Measurements from ENCODE around the gene MX1.

MX1 gene

DNA sequence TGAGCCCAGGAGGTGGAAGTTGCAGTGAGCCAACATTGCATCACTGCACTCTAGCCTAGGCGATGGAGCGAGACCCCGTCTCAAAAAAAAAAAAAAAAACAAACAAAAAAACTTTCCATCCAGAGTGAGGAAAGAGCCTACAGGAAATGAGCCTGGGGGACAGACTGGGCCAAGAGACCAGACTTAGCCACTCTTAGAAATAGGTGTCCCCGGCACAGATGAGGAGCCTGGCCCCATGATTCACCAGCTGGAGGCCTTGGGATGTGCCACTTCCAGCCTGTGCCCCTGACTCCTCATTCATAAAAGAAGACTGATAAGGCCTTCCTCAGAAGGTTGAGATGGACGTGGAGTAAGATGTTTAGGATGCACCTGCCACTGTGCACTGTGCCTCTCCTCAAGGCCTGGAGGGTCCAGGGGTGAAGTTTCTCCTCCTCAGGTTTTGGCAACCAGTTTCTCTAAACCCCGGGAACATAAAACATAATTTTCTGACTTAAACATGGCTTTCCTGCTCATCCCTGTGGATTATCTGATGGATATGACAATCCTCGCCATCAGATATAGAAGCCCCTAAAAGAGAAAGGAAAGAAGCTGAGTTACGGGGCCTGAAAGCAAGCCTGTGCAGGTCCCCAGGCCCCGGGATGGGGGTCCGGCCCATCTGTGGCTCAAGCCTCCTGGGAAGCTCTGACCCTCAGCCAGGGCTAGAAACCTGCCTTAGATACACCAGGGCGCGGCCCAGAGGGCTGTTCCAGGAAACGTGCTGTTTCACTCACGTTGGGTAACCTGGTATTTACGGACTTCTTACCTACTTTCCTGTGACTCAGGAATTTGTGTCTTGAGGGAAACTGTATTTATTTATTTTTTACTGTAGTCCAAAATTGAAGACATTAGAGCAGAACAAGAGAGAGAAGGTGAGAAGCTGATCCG is 26.0 kb downstream of the MX1 start:
- TF ChIP-seq, protein P1, sequence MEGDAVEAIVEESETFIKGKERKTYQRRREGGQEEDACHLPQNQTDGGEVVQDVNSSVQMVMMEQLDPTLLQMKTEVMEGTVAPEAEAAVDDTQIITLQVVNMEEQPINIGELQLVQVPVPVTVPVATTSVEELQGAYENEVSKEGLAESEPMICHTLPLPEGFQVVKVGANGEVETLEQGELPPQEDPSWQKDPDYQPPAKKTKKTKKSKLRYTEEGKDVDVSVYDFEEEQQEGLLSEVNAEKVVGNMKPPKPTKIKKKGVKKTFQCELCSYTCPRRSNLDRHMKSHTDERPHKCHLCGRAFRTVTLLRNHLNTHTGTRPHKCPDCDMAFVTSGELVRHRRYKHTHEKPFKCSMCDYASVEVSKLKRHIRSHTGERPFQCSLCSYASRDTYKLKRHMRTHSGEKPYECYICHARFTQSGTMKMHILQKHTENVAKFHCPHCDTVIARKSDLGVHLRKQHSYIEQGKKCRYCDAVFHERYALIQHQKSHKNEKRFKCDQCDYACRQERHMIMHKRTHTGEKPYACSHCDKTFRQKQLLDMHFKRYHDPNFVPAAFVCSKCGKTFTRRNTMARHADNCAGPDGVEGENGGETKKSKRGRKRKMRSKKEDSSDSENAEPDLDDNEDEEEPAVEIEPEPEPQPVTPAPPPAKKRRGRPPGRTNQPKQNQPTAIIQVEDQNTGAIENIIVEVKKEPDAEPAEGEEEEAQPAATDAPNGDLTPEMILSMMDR (conservative IDR thresholded peaks at IDR 0.05; ENCODE audit: low read length): no peak
- no peak for TF ChIP-seq EZH2phosphoT487 (IDR thresholded peaks at IDR 0.05; ENCODE audit: borderline replicate concordance)
- H3K79me2 ChIP-seq (ENCODE audit: insufficient read depth, low read length): no peaks in the 10 kb centered on the region
- H3K4me2 ChIP-seq (ENCODE audit: low read depth, low read length, poor library complexity, severe bottlenecking): no peak overlapping the region
- no peaks in the 10 kb centered on the region for H3K9me3 ChIP-seq (ENCODE audit: insufficient read depth, low read depth, low read length)
- H3K9me2 ChIP-seq (replicated peaks; ENCODE audit: low read depth, low read length): no peaks in the 10 kb centered on the region
- no peaks in the 10 kb centered on the region for H3K36me3 ChIP-seq (ENCODE audit: insufficient read depth, low read length)
- no peak overlapping the region for H2AFZ ChIP-seq (ENCODE audit: low read length)
- H3K4me1 ChIP-seq (ENCODE audit: insufficient read depth, low read length, poor library complexity, severe bottlenecking): no peaks in the 10 kb centered on the region
- H3K27me3 ChIP-seq (ENCODE audit: insufficient read depth, low read length, poor library complexity, severe bottlenecking): no peaks in the 10 kb centered on the region
- no peaks in the 10 kb centered on the region for H3F3A ChIP-seq (ENCODE audit: low read depth)
- no peak overlapping the region for H3K9ac ChIP-seq (ENCODE audit: low read depth, low read length, poor library complexity, severe bottlenecking)
- no peak overlapping the region for H3K4me3 ChIP-seq (ENCODE audit: low read length, poor library complexity, severe bottlenecking)
- H4K20me1 ChIP-seq (ENCODE audit: insufficient read depth, low read length, poor library complexity, severe bottlenecking): no peaks in the 10 kb centered on the region

GRCh38 chr21:41453198-41453597 is 27.2 kb downstream of the MX1 start:
- H3K36me3 ChIP-seq (ENCODE audit: insufficient read depth, low read length): no peaks in the 10 kb centered on the region
- no peaks in the 10 kb centered on the region for H3K9me2 ChIP-seq (replicated peaks; ENCODE audit: low read depth, low read length)
- TF ChIP-seq, protein P1 (conservative IDR thresholded peaks at IDR 0.05; ENCODE audit: low read length): no peak
- TF ChIP-seq EZH2phosphoT487 (IDR thresholded peaks at IDR 0.05; ENCODE audit: borderline replicate concordance): no peak
- H3K27me3 ChIP-seq (ENCODE audit: insufficient read depth, low read length, poor library complexity, severe bottlenecking): no peaks in the 10 kb centered on the region
- no peaks in the 10 kb centered on the region for H3F3A ChIP-seq (ENCODE audit: low read depth)
- no peaks in the 10 kb centered on the region for H4K20me1 ChIP-seq (ENCODE audit: insufficient read depth, low read length, poor library complexity, severe bottlenecking)
- no peaks in the 10 kb centered on the region for H3K79me2 ChIP-seq (ENCODE audit: insufficient read depth, low read length)
- no peak overlapping the region for H3K9ac ChIP-seq (ENCODE audit: low read depth, low read length, poor library complexity, severe bottlenecking)
- H3K4me1 ChIP-seq (ENCODE audit: insufficient read depth, low read length, poor library complexity, severe bottlenecking): no peaks in the 10 kb centered on the region
- no peaks in the 10 kb centered on the region for H3K9me3 ChIP-seq (ENCODE audit: insufficient read depth, low read depth, low read length)
- H3K4me3 ChIP-seq (ENCODE audit: low read length, poor library complexity, severe bottlenecking): no peak overlapping the region
- no peak overlapping the region for H3K4me2 ChIP-seq (ENCODE audit: low read depth, low read length, poor library complexity, severe bottlenecking)
- no peak overlapping the region for H2AFZ ChIP-seq (ENCODE audit: low read length)

- Histone ChIP-seq H3K9me2 (replicated peaks; ENCODE audit: low read depth, low read length) (no peaks in the 10 kb centered on the region), H2AFZ (ENCODE audit: low read length) (no peak overlapping the region), H4K20me1 (ENCODE audit: insufficient read depth, low read length, poor library complexity, severe bottlenecking) (no peaks in the 10 kb centered on the region), H3F3A (ENCODE audit: low read depth) (no peaks in the 10 kb centered on the region), H3K9me3 (ENCODE audit: insufficient read depth, low read depth, low read length) (no peaks in the 10 kb centered on the region), H3K4me3 (ENCODE audit: low read length, poor library complexity, severe bottlenecking) (no peak overlapping the region), H3K9ac (ENCODE audit: low read depth, low read length, poor library complexity, severe bottlenecking) (no peak overlapping the region), H3K27me3 (ENCODE audit: insufficient read depth, low read length, poor library complexity, severe bottlenecking) (no peaks in the 10 kb centered on the region), H3K4me1 (ENCODE audit: insufficient read depth, low read length, poor library complexity, severe bottlenecking) (no peaks in the 10 kb centered on the region), H3K79me2 (ENCODE audit: insufficient read depth, low read length) (no peaks in the 10 kb centered on the region), H3K4me2 (ENCODE audit: low read depth, low read length, poor library complexity, severe bottlenecking) (no peak overlapping the region), H3K36me3 (ENCODE audit: insufficient read depth, low read length) (no peaks in the 10 kb centered on the region)
- TF ChIP-seq, protein P1 (conservative IDR thresholded peaks at IDR 0.05; ENCODE audit: low read length): no peak
- no peak for TF ChIP-seq EZH2phosphoT487 (IDR thresholded peaks at IDR 0.05; ENCODE audit: borderline replicate concordance)
These were observed 27.7 kb downstream of the MX1 start for GRCh38 chr21:41453761-41454160.

All from Loucy (cell line).